HEK293 (cell line): ENCODE data around the gene ANKRD6.

Experiments
- CTCF ChIA-PET: fragments of 350-600 bp; formaldehyde crosslinking; extraction: SDS; loops from one replicate; lab custom pipeline; 2021; ENCODE audit warnings: antibody characterized with exemption; lab: Yijun Ruan, JAX
- POLR2A ChIA-PET: fragments of 300-600 bp; formaldehyde crosslinking; extraction: SDS; loops from one replicate; lab custom pipeline; 2020; ENCODE audit warnings: antibody characterized with exemption, inconsistent platforms; lab: Yijun Ruan, JAX
- H3K27ac ChIP-seq: fragments of 200-500 bp; sonication (Bioruptor generic); 2 replicates; pipeline ENCODE4 v1.5.1; 2014; ENCODE audit warnings: low read depth, low read length, control low read depth, inconsistent platforms; ENCODE audit errors: extremely low read depth
- H3K36me3 ChIP-seq, 2 experiments: fragments of 200-500 bp in 1 of 2; sonication (Bioruptor generic) in 1 of 2; 1 replicate in 1 of 2; 2 replicates in 1 of 2; pipeline ENCODE4 v1.5.1; 2014 to 2017; ENCODE audit warnings: inconsistent platforms in 2 of 2, low read length in 2 of 2; ENCODE audit not compliant: control insufficient read depth in 2 of 2, insufficient read depth in 1 of 2
- H3K4me1 ChIP-seq: fragments of 200-500 bp; sonication (Bioruptor generic); 2 replicates; pipeline ENCODE4 v1.5.1; 2014; ENCODE audit warnings: mild to moderate bottlenecking, low read length, inconsistent platforms; ENCODE audit not compliant: control insufficient read depth, insufficient read depth
- H3K4me3 ChIP-seq: 2 replicates; pipeline ENCODE4 v1.5.1; 2011; ENCODE audit warnings: low read depth, mild to moderate bottlenecking, control low read depth, low read length, moderate library complexity
- H3K9me3 ChIP-seq: fragments of 200-500 bp; sonication (Bioruptor generic); 2 replicates; pipeline ENCODE4 v1.5.1; 2014; ENCODE audit warnings: low read depth, low read length, inconsistent platforms; ENCODE audit not compliant: control insufficient read depth, insufficient read depth
- GLI2 ChIP-seq: fragments of 450-650 bp; formaldehyde crosslinking; IDR thresholded peaks from 2 replicates; pipeline ENCODE4; 2017; ENCODE audit warnings: missing biosample characterization, missing genetic modification characterization, low read depth, borderline replicate concordance
- PRDM1 ChIP-seq: fragments of 450-650 bp; formaldehyde crosslinking; IDR thresholded peaks from 2 replicates; pipeline ENCODE4; 2016; ENCODE audit warnings: missing biosample characterization, missing genetic modification characterization
- WT1 ChIP-seq: fragments of 450-650 bp; formaldehyde crosslinking; IDR thresholded peaks from 2 replicates; pipeline ENCODE4 v1.5.1; 2016; ENCODE audit warnings: missing biosample characterization, missing genetic modification characterization
- ZNF138 ChIP-seq: fragments of 450-650 bp; formaldehyde crosslinking; IDR thresholded peaks from 2 replicates; pipeline ENCODE4 v1.5.1; 2016; ENCODE audit warnings: missing biosample characterization, missing genetic modification characterization, borderline replicate concordance
- ZNF169 ChIP-seq: fragments of 450-650 bp; formaldehyde crosslinking; IDR thresholded peaks from 2 replicates; pipeline ENCODE4 v1.5.1; 2016; ENCODE audit warnings: missing biosample characterization, missing genetic modification characterization
- ZNF221 ChIP-seq: fragments of 450-650 bp; formaldehyde crosslinking; IDR thresholded peaks from 2 replicates; pipeline ENCODE4 v1.5.1; 2017; ENCODE audit warnings: missing biosample characterization, missing genetic modification characterization, borderline replicate concordance
- ZNF23 ChIP-seq: fragments of 450-650 bp; formaldehyde crosslinking; IDR thresholded peaks from 2 replicates; pipeline ENCODE4 v1.5.1; 2016; ENCODE audit warnings: missing biosample characterization, missing genetic modification characterization, borderline replicate concordance
- ZNF292 ChIP-seq: fragments of 450-650 bp; formaldehyde crosslinking; IDR thresholded peaks from 2 replicates; pipeline ENCODE4 v1.5.1; 2016; ENCODE audit warnings: low read depth, missing biosample characterization, missing genetic modification characterization, borderline replicate concordance
- ZNF324 ChIP-seq: fragments of 450-650 bp; formaldehyde crosslinking; IDR thresholded peaks from 2 replicates; pipeline ENCODE4 v1.5.1; 2016; ENCODE audit warnings: missing biosample characterization, missing genetic modification characterization
- ZNF354C ChIP-seq: fragments of 450-650 bp; formaldehyde crosslinking; IDR thresholded peaks from 2 replicates; pipeline ENCODE4 v1.5.1; 2016; ENCODE audit warnings: missing biosample characterization, missing genetic modification characterization, low read depth, borderline replicate concordance
- ZNF366 ChIP-seq: fragments of 450-650 bp; formaldehyde crosslinking; conservative IDR thresholded peaks from 2 replicates; pipeline ENCODE4 v1.5.1; 2016; ENCODE audit warnings: missing biosample characterization, missing genetic modification characterization
- ZNF76 ChIP-seq: fragments of 450-650 bp; formaldehyde crosslinking; IDR thresholded peaks from 2 replicates; pipeline ENCODE4; 2016; ENCODE audit warnings: low read depth, missing biosample characterization, missing genetic modification characterization, borderline replicate concordance
- ZNF792 ChIP-seq: fragments of 450-650 bp; formaldehyde crosslinking; IDR thresholded peaks from 2 replicates; pipeline ENCODE4 v1.5.1; 2016; ENCODE audit warnings: missing biosample characterization, missing genetic modification characterization
- ZNF830 ChIP-seq: fragments of 450-650 bp; IDR thresholded peaks from 2 replicates; pipeline ENCODE4 v1.5.0; 2018; ENCODE audit warnings: missing biosample characterization, missing genetic modification characterization, low read depth, mild to moderate bottlenecking, moderate library complexity
- ZSCAN16 ChIP-seq: fragments of 450-650 bp; formaldehyde crosslinking; IDR thresholded peaks from 2 replicates; pipeline ENCODE4 v1.5.1; 2016; ENCODE audit warnings: missing biosample characterization, missing genetic modification characterization
- ZSCAN23 ChIP-seq: fragments of 450-650 bp; formaldehyde crosslinking; IDR thresholded peaks from 2 replicates; pipeline ENCODE4 v1.5.1; 2016; ENCODE audit warnings: missing biosample characterization, missing genetic modification characterization
- TF ChIP-seq, protein P1 (sequence below): fragments of 450-650 bp; formaldehyde crosslinking; IDR thresholded peaks from 2 replicates; pipeline ENCODE4 v1.5.1; 2016; ENCODE audit warnings: missing biosample characterization, missing genetic modification characterization
- TF ChIP-seq, protein P2 (sequence below): fragments of 450-650 bp; formaldehyde crosslinking; IDR thresholded peaks from 2 replicates; pipeline ENCODE4 v1.5.1; 2016; ENCODE audit warnings: missing biosample characterization, missing genetic modification characterization
- TF ChIP-seq, protein P3 (sequence below): fragments of 450-650 bp; formaldehyde crosslinking; IDR thresholded peaks from 2 replicates; pipeline ENCODE4 v1.5.1; 2016; ENCODE audit warnings: missing biosample characterization, missing genetic modification characterization
- TF ChIP-seq, protein P4 (sequence below): fragments of 450-650 bp; formaldehyde crosslinking; IDR thresholded peaks from 2 replicates; pipeline ENCODE4 v1.5.1; 2016; ENCODE audit warnings: missing biosample characterization, missing genetic modification characterization, borderline replicate concordance
- TF ChIP-seq, protein P5 (sequence below): fragments of 450-650 bp; IDR thresholded peaks from 2 replicates; pipeline ENCODE4 v1.5.1; 2018; ENCODE audit warnings: missing biosample characterization, missing genetic modification characterization
- TF ChIP-seq, protein P6 (sequence below): fragments of 450-650 bp; formaldehyde crosslinking; IDR thresholded peaks from 2 replicates; pipeline ENCODE4 v1.5.1; 2016; ENCODE audit warnings: missing biosample characterization, missing genetic modification characterization

The ANKRD6 gene

DNA sequence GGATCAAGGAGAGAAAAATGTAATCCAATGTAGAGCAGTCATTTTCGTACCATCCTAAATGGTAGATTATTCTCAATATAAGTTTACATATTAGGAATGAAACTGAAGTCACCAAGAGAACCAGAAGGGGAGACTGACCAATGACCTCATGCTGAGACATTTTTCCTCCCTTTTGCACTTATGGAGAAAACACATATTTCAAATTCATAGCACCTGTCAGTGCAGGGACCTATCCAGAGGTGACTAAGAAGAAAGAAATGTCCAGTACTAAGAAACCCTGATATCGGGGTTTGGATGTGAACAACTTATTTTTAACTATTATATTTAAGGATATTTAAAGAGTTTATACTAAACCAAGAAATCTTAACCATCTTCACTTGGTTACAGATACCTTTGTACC lies 222.2 kb downstream of the ANKRD6 start:
- no peaks in the 10 kb centered on the region for H3K9me3 ChIP-seq
- peaks cover 17 to 90% of the 10 kb centered on the region in 2 experiments for H3K36me3 ChIP-seq
- no peak overlapping the region for H3K27ac ChIP-seq
- H3K4me1 ChIP-seq, result no peaks in the 10 kb centered on the region
- H3K4me3 ChIP-seq, result no peak overlapping the region
- TF ChIP-seq WT1, result 0 out of 2 replicates have a peak, but pooled peaks have one; percentile 15
- no peak for TF ChIP-seq ZNF292 (tag by site-specific recombination)
- CTCF ChIA-PET, result interaction anchor here (0.6 to 0.7 kb wide), 2 partner anchors 36 to 117 kb away, joined by 3 to 4 read pairs; no protein-coding TSS in a partner anchor
- POLR2A ChIA-PET, result no interaction called here

DNA sequence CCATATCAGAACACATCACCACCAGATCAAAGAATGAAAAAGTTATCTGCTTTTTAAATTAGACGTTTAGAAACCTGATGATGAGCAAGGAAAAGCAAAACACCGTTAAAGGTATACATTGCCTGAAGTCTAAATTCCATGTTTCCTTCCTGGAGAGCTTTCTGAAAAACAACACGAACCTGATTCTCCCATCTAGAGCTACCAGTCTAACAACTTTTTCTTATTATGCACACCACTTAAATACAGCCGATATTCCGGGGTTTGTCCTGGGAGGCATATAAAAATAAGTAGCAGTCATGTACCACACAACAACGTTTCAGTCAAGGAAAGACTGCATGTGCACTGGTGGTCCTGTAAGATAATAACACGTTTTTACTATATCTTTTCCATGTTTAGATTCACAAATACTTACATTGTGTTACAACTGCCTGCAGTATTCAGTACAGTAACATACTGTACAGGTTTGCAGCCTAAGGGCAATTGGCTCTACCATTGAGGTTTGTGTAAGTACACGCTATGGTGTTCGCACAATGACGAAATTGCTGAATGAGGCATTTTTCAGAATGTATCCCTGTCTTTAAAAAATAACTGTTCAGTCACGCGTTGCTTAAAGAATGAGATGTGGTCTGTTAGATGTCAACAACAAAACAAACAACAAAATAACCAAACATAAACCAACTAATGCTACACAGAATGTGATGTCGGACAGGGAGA lies 224.7 kb downstream of the ANKRD6 start:
- no peak overlapping the region for H3K27ac ChIP-seq
- TF ChIP-seq, protein P1, sequence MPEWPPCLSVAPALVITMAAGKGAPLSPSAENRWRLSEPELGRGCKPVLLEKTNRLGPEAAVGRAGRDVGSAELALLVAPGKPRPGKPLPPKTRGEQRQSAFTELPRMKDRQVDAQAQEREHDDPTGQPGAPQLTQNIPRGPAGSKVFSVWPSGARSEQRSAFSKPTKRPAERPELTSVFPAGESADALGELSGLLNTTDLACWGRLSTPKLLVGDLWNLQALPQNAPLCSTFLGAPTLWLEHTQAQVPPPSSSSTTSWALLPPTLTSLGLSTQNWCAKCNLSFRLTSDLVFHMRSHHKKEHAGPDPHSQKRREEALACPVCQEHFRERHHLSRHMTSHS (tag by site-specific recombination), result no peak
- TF ChIP-seq ZNF354C (tag by site-specific recombination) (no peak), ZNF76 (tag by site-specific recombination) (no peak), ZSCAN23 (tag by site-specific recombination) (no peak), GLI2 (tag by site-specific recombination) (no peak), ZNF792 (tag by site-specific recombination) (no peak), ZNF830 (no peak), PRDM1 (no peak), ZNF138 (no peak), ZSCAN16 (no peak), ZNF366 (tag by site-specific recombination) (no peak), ZNF23 (tag by site-specific recombination) (no peak), ZNF324 (tag by site-specific recombination) (no peak), ZNF169 (tag by site-specific recombination) (no peak), ZNF221 (tag by site-specific recombination) (no peak)
- TF ChIP-seq, protein P2, sequence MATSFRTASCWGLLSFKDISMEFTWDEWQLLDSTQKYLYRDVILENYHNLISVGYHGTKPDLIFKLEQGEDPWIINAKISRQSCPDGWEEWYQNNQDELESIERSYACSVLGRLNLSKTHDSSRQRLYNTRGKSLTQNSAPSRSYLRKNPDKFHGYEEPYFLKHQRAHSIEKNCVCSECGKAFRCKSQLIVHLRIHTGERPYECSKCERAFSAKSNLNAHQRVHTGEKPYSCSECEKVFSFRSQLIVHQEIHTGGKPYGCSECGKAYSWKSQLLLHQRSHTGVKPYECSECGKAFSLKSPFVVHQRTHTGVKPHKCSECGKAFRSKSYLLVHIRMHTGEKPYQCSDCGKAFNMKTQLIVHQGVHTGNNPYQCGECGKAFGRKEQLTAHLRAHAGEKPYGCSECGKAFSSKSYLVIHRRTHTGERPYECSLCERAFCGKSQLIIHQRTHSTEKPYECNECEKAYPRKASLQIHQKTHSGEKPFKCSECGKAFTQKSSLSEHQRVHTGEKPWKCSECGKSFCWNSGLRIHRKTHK, result no peak
- TF ChIP-seq, protein P3, sequence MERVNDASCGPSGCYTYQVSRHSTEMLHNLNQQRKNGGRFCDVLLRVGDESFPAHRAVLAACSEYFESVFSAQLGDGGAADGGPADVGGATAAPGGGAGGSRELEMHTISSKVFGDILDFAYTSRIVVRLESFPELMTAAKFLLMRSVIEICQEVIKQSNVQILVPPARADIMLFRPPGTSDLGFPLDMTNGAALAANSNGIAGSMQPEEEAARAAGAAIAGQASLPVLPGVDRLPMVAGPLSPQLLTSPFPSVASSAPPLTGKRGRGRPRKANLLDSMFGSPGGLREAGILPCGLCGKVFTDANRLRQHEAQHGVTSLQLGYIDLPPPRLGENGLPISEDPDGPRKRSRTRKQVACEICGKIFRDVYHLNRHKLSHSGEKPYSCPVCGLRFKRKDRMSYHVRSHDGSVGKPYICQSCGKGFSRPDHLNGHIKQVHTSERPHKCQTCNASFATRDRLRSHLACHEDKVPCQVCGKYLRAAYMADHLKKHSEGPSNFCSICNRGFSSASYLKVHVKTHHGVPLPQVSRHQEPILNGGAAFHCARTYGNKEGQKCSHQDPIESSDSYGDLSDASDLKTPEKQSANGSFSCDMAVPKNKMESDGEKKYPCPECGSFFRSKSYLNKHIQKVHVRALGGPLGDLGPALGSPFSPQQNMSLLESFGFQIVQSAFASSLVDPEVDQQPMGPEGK, result no peak
- TF ChIP-seq, protein P4, sequence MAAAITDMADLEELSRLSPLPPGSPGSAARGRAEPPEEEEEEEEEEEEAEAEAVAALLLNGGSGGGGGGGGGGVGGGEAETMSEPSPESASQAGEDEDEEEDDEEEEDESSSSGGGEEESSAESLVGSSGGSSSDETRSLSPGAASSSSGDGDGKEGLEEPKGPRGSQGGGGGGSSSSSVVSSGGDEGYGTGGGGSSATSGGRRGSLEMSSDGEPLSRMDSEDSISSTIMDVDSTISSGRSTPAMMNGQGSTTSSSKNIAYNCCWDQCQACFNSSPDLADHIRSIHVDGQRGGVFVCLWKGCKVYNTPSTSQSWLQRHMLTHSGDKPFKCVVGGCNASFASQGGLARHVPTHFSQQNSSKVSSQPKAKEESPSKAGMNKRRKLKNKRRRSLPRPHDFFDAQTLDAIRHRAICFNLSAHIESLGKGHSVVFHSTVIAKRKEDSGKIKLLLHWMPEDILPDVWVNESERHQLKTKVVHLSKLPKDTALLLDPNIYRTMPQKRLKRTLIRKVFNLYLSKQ (tag by site-specific recombination), result no peak
- TF ChIP-seq, protein P5, sequence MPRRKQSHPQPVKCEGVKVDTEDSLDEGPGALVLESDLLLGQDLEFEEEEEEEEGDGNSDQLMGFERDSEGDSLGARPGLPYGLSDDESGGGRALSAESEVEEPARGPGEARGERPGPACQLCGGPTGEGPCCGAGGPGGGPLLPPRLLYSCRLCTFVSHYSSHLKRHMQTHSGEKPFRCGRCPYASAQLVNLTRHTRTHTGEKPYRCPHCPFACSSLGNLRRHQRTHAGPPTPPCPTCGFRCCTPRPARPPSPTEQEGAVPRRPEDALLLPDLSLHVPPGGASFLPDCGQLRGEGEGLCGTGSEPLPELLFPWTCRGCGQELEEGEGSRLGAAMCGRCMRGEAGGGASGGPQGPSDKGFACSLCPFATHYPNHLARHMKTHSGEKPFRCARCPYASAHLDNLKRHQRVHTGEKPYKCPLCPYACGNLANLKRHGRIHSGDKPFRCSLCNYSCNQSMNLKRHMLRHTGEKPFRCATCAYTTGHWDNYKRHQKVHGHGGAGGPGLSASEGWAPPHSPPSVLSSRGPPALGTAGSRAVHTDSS (tag by site-specific recombination), result no peak
- TF ChIP-seq, protein P6, sequence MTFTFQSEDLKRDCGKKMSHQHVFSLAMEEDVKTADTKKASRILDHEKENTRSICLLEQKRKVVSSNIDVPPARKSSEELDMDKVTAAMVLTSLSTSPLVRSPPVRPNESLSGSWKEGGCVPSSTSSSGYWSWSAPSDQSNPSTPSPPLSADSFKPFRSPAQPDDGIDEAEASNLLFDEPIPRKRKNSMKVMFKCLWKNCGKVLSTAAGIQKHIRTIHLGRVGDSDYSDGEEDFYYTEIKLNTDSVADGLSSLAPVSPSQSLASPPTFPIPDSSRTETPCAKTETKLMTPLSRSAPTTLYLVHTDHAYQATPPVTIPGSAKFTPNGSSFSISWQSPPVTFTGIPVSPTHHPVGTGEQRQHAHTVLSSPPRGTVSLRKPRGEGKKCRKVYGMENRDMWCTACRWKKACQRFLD, result no peak
- H3K4me3 ChIP-seq, result no peak overlapping the region
- CTCF ChIA-PET, result no interaction called here
- peaks cover 15 to 91% of the 10 kb centered on the region in 2 experiments for H3K36me3 ChIP-seq
- no peaks in the 10 kb centered on the region for H3K9me3 ChIP-seq
- POLR2A ChIA-PET, result no interaction called here
- H3K4me1 ChIP-seq, result no peaks in the 10 kb centered on the region
